ENCODE results near the gene TUBGCP6. TPM values are rescaled to one million over a fixed set of nuclear protein-coding genes. Genes with fewer than 3 reads are reported as not detected.

The TUBGCP6 gene
- total RNA-seq, 1 experiment from 2014 or later: 38.6 TPM

DNA sequence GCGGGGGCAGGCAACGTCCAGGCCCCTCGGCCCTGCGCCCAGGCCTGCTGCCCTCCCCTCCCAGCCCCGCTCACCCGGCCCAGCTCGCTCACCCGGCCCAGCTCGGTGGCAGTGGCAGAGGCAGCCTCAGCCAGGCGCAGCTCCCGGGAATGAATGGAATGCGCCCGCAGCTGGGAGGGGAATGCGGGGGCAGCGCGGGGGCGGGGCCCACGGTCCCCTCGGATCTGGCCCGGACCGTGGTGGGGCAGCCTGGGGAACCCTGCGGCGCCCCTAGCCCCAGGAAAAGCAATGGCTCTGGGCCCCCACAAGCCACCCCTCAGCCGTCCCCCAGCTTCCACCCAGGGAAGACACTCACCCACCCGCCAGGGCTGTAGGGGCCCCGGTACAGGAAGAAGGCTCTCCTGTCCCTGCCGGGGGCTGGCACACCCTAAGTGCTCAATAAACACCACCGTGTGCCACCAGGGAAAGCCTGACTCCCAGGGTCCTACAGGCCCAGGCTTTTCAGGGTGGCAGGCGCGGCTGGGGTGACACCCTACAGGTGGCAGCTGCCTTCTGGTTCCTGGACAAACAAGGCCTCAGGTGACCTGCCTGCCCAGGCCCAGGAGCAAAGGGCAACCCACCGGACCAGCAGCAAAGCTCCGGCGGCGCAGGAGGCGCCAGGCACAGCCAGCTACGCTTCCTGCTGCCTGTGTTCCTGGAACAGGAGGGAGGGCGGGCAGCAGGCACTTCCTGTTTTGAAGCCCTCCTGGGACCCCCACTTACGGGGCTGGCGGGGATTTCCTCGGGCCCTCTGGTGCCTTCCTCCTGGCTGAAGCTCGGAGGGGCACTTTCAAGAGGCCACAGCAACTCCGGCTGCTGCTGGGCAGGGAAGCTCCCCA is 48.9 kb upstream of the TUBGCP6 start:
- BruUV-seq (replicated peaks): no TSS peak
- no peaks in the 10 kb centered on the region for H3K9me3 ChIP-seq (ENCODE audit: control insufficient read depth in 1 of 2, insufficient read depth in 1 of 2, low read depth in 1 of 2, low read length in 2 of 2)
- H3K9ac ChIP-seq (ENCODE audit: low read length): peak overlapping the region; percentile 73
- peaks cover 100% of the 10 kb centered on the region for H3K79me2 ChIP-seq (ENCODE audit: insufficient read depth, low read length)
- intact Hi-C loops (cut with micrococcal nuclease): no loop called here
- H4K20me1 ChIP-seq (ENCODE audit: insufficient read depth): no peaks in the 10 kb centered on the region
- H3K36me3 ChIP-seq (ENCODE audit: control insufficient read depth in 1 of 2, insufficient read depth in 2 of 2, low read length in 2 of 2): peaks cover 7 to 36% of the 10 kb centered on the region in 2 experiments; a peak in 3 of 4 replicates
- ATAC-seq (peak; percentile 79), DNase-seq (ENCODE audit: low read depth, low spot score) (no peak)
- no peaks in the 10 kb centered on the region for H3K9me2 ChIP-seq (ENCODE audit: insufficient read depth)
- peaks cover 53 to 65% of the 10 kb centered on the region in 2 experiments for H3K4me1 ChIP-seq (ENCODE audit: control insufficient read depth in 1 of 2, insufficient read depth in 2 of 2, low read length in 2 of 2)
- peak; percentile 96 for TF ChIP-seq EGR1 (IDR thresholded peaks at IDR 0.05; ENCODE audit: low read depth)
- no peak for TF ChIP-seq ELF1 (IDR thresholded peaks at IDR 0.05; ENCODE audit: borderline replicate concordance, low read depth)
- TF ChIP-seq ZFX (IDR thresholded peaks at IDR 0.05): 0 out of 2 replicates have a peak, but pooled peaks have one; percentile 6
- CTCF ChIA-PET: interaction anchor here (0.9 to 1.2 kb wide), 3 partner anchors 10 to 17 kb away, joined by 3 read pairs; no protein-coding TSS in a partner anchor
- peak overlapping the region; percentile 92 for H3K4me2 ChIP-seq (ENCODE audit: low read length)
- H3K27ac ChIP-seq (ENCODE audit: low read depth, low read length): peak overlapping the region; percentile 99
- H3K27me3 ChIP-seq (ENCODE audit: insufficient read depth, low read length): no peaks in the 10 kb centered on the region
- POLR2A ChIA-PET: interaction anchor here (1.0 to 2.7 kb wide), 4 partner anchors 10 to 12 kb away, joined by 3 to 11 read pairs (median 5); no protein-coding TSS in a partner anchor
- peak overlapping the region; percentile 40 to 56 for H3K4me3 ChIP-seq (replicated peaks in 1 of 2; ENCODE audit: low read depth in 1 of 2, low read length in 2 of 2)
- no peak overlapping the region for H2AFZ ChIP-seq (ENCODE audit: low read depth, low read length, poor library complexity, severe bottlenecking)
- RAD21 ChIA-PET (ENCODE audit: low non-redundant PET in 1 of 2, low total read pairs in 2 of 2, uncharacterized antibody in 2 of 2, unreplicated experiment in 2 of 2): no interaction called here

DNA sequence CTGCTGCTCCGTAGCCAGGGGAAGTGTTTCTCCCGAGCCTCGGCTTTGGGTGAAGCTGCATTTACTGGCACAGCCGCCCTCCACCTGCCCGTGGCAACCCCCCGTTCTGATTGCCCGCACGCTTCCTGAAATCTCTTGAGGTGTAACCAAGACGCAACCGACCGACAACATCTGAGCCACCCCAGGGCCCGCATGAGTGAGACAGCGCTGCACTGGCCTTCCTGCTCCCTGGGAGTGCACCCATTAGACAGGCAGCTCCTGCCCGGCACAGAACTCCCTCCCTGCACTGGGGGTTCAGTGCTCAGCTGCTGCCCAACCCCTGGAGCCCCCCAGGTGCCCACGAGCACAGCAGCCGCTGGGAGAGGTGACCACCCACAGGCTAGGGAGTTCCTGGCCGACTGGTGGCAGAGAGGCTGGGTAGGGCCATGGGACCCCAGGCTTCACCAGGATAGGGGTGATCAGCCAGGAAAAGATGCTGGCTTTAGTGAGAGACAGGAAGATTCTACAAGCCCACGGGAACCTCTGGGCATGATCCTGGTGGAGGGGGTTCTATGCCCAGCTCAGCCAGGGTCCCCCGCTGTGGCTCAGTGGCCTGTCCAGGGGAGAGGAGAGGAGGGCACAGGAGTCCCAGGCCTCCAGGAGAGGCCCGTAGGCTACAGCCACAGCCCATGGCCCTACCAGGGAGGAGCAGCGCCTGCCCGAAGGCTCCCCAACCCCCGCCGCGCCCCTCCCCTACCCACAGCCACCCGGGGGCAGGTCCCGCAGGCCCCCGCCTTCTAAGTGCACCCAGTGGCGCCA is 48.0 kb upstream of the TUBGCP6 start:
- Histone ChIP-seq H3K9me3 (ENCODE audit: control insufficient read depth in 1 of 2, insufficient read depth in 1 of 2, low read depth in 1 of 2, low read length in 2 of 2) (no peaks in the 10 kb centered on the region), H3K27ac (ENCODE audit: low read depth, low read length) (peak overlapping the region; percentile 99), H3K36me3 (ENCODE audit: control insufficient read depth in 1 of 2, insufficient read depth in 2 of 2, low read length in 2 of 2) (peaks cover 9 to 45% of the 10 kb centered on the region in 2 experiments; a peak in 3 of 4 replicates), H3K9ac (ENCODE audit: low read length) (peak overlapping the region; percentile 73), H3K9me2 (ENCODE audit: insufficient read depth) (no peaks in the 10 kb centered on the region), H3K4me3 (replicated peaks in 1 of 2; ENCODE audit: low read depth in 1 of 2, low read length in 2 of 2) (peak overlapping the region; percentile 40 to 56), H3K4me1 (ENCODE audit: control insufficient read depth in 1 of 2, insufficient read depth in 2 of 2, low read length in 2 of 2) (peaks cover 45 to 57% of the 10 kb centered on the region in 2 experiments), H3K79me2 (ENCODE audit: insufficient read depth, low read length) (peaks cover 100% of the 10 kb centered on the region), H3K4me2 (ENCODE audit: low read length) (peak overlapping the region; percentile 92), H3K27me3 (ENCODE audit: insufficient read depth, low read length) (no peaks in the 10 kb centered on the region), H2AFZ (ENCODE audit: low read depth, low read length, poor library complexity, severe bottlenecking) (no peak overlapping the region), H4K20me1 (ENCODE audit: insufficient read depth) (no peaks in the 10 kb centered on the region)
- ATAC-seq (peak; percentile 57), DNase-seq (ENCODE audit: low read depth, low spot score) (no peak)
- ChIA-PET POLR2A (interaction anchor here (1.0 to 2.7 kb wide), 3 partner anchors 10 to 13 kb away, joined by 3 to 11 read pairs (median 4); no protein-coding TSS in a partner anchor), RAD21 (ENCODE audit: low non-redundant PET in 1 of 2, low total read pairs in 2 of 2, uncharacterized antibody in 2 of 2, unreplicated experiment in 2 of 2) (no interaction called here), CTCF (interaction anchor here (1.0 to 1.2 kb wide), 2 partner anchors 11 to 12 kb away, joined by 3 read pairs; no protein-coding TSS in a partner anchor)
- TF ChIP-seq EGR1 (IDR thresholded peaks at IDR 0.05; ENCODE audit: low read depth): no peak
- no TSS peak for BruUV-seq (replicated peaks)
- intact Hi-C loops (cut with micrococcal nuclease): no loop called here

Data from HCT116 (cell line).